Upper lobe of left lung (tissue), 6 donors: ENCODE data around the gene TTLL8. TPM values are rescaled to one million over a fixed set of nuclear protein-coding genes. Genes with fewer than 3 reads are reported as not detected.

Experiments
- ATAC-seq, 2 donors: fragments of 200-7000 bp; cut with Tn5 transposase; one replicate each; pipeline ENCODE4 v1.9.1; 2022; ENCODE audit warnings: mild to moderate bottlenecking in 2 of 2, moderate library complexity in 2 of 2; ENCODE audit not compliant: low FRiP score in 2 of 2
- DNase-seq, 2 donors: peaks; one replicate each; pipeline ENCODE4 v3.0.0-alpha.2; 2019 to 2020
- H3K27ac ChIP-seq, 4 donors: fragments of 200-600 bp; sonication (generic); one replicate each; pipeline ENCODE4 v1.5.1; 2016 to 2019
- H3K27me3 ChIP-seq, 4 donors: fragments of 200-600 bp; sonication (generic); one replicate each; pipeline ENCODE4 v1.5.1; 2017 to 2019
- H3K36me3 ChIP-seq, 4 donors: fragments of 200-600 bp; sonication (generic); one replicate each; pipeline ENCODE4 v1.5.1; 2016 to 2019
- H3K4me1 ChIP-seq, 4 donors: fragments of 200-600 bp; sonication (generic); one replicate each; pipeline ENCODE4 v1.5.1; 2018 to 2019
- H3K4me3 ChIP-seq, 4 donors: fragments of 200-600 bp; sonication (generic); one replicate each; pipeline ENCODE4 v1.5.1; 2017 to 2019; ENCODE audit warnings: mild to moderate bottlenecking in 2 of 4, moderate library complexity in 1 of 4
- H3K9me3 ChIP-seq, 4 donors: fragments of 200-600 bp; sonication (generic); one replicate each; pipeline ENCODE4 v1.5.1; 2018 to 2019
- CTCF ChIP-seq, 6 experiments: fragments of 450-650 bp in 4 of 6; fragments of 200-600 bp in 2 of 6; sonication (generic) in 2 of 6; IDR thresholded peaks; one replicate each; pipeline ENCODE4 v1.5.1; 2016 to 2019; ENCODE audit warnings: antibody characterized with exemption in 6 of 6
- EP300 ChIP-seq, 4 donors: sonication (generic); formaldehyde crosslinking; IDR thresholded peaks; one replicate each; pipeline ENCODE4 v1.5.1; 2017; ENCODE audit warnings: antibody characterized with exemption in 4 of 4, control low read depth in 2 of 4
- POLR2A ChIP-seq, 4 donors: fragments of 450-650 bp; IDR thresholded peaks; one replicate each; pipeline ENCODE4 v1.5.1; 2016 to 2017; ENCODE audit warnings: antibody characterized with exemption in 4 of 4, mild to moderate bottlenecking in 2 of 4
- POLR2AphosphoS5 ChIP-seq, 2 donors: sonication (generic); formaldehyde crosslinking; IDR thresholded peaks; one replicate each; pipeline ENCODE4 v1.5.1; 2017; ENCODE audit warnings: antibody characterized with exemption in 2 of 2
- WGBS, 2 donors: methylation state at CpG; one replicate each; pipeline ENCODE4 v1.1.5; 2017 to 2018; 5-methylcytosine and 5-hydroxymethylcytosine counted together
- total RNA-seq, 6 donors: library from RNA; depleted of rRNA in 4 of 6; stranded (reverse); fragments of >200 nt in 4 of 6; gene quantifications; one replicate each; pipeline versions ENCODE4 v1.1.0 to v1.2.1, GENCODE V29; 2016 to 2021
- donor health status: DM: no; HTN: no; CAD: no; lungs with moderate emphysema.
- donor health status: DM: no; HTN: yes; CAD: no; lungs with severe emphysema.

The TTLL8 gene
- total RNA-seq, 6 donors from 2014 or later = not detected

GRCh38 chr22:50081426-50082196 lies 23.5 kb upstream of the TTLL8 start:
- Histone ChIP-seq H3K4me1 (peaks cover 0 to 10% (median 0%) of the 10 kb centered on the region in 4 donors), H3K36me3 (no peaks in the 10 kb centered on the region), H3K27me3 (no peaks in the 10 kb centered on the region), H3K27ac (no peak overlapping the region), H3K9me3 (no peaks in the 10 kb centered on the region), H3K4me3 (no peak overlapping the region)
- no peak for ATAC-seq
- TF ChIP-seq POLR2A (IDR thresholded peaks at IDR 0.05) (no peak), EP300 (IDR thresholded peaks at IDR 0.05) (no peak), CTCF (IDR thresholded peaks at IDR 0.05) (no peak), POLR2AphosphoS5 (IDR thresholded peaks at IDR 0.05) (no peak)
- peak in 1 of 2 donors; percentile 65 for DNase-seq
- WGBS, 2 donors = 89% methylated on average over 20 to 23 of the region's 27 CpGs

GRCh38 chr22:50080077-50080465 lies 22.0 kb upstream of the TTLL8 start:
- Histone ChIP-seq H3K27ac (no peak overlapping the region), H3K27me3 (no peaks in the 10 kb centered on the region), H3K36me3 (no peaks in the 10 kb centered on the region), H3K4me1 (peaks cover 0 to 10% (median 0%) of the 10 kb centered on the region in 4 donors), H3K9me3 (no peaks in the 10 kb centered on the region), H3K4me3 (no peak overlapping the region)
- WGBS, 2 donors = 81 to 83% methylated on average over 12 to 13 of the region's 13 CpGs
- ATAC-seq (no peak), DNase-seq (no peak)
- TF ChIP-seq CTCF (IDR thresholded peaks at IDR 0.05) (no peak), POLR2AphosphoS5 (IDR thresholded peaks at IDR 0.05) (no peak), POLR2A (IDR thresholded peaks at IDR 0.05) (no peak), EP300 (IDR thresholded peaks at IDR 0.05) (no peak)

- DNase-seq (no peak), ATAC-seq (no peak)
- no peaks in the 10 kb centered on the region for H3K4me1 ChIP-seq
- no peak for TF ChIP-seq EP300 (IDR thresholded peaks at IDR 0.05)
- no peak for TF ChIP-seq POLR2AphosphoS5 (IDR thresholded peaks at IDR 0.05)
- no peak for TF ChIP-seq CTCF (IDR thresholded peaks at IDR 0.05)
- no peak for TF ChIP-seq POLR2A (IDR thresholded peaks at IDR 0.05)
- H3K27me3 ChIP-seq = no peaks in the 10 kb centered on the region
- H3K9me3 ChIP-seq = no peaks in the 10 kb centered on the region
- no peaks in the 10 kb centered on the region for H3K36me3 ChIP-seq
- 81 to 82% methylated on average over 9 of the region's 9 CpGs for WGBS, 2 donors
- H3K27ac ChIP-seq = peak overlapping the region in 1 of 4 donors; percentile 67
- no peak overlapping the region for H3K4me3 ChIP-seq
Observed at GRCh38 chr22:50078761-50079160, 20.7 kb upstream of the TTLL8 start.

GRCh38 chr22:50078246-50078645 lies 20.1 kb upstream of the TTLL8 start:
- Histone ChIP-seq H3K36me3 (no peaks in the 10 kb centered on the region), H3K27me3 (no peaks in the 10 kb centered on the region), H3K27ac (no peak overlapping the region), H3K4me1 (no peaks in the 10 kb centered on the region), H3K4me3 (no peak overlapping the region), H3K9me3 (no peaks in the 10 kb centered on the region)
- TF ChIP-seq CTCF (IDR thresholded peaks at IDR 0.05) (no peak), EP300 (IDR thresholded peaks at IDR 0.05) (no peak), POLR2A (IDR thresholded peaks at IDR 0.05) (no peak), POLR2AphosphoS5 (IDR thresholded peaks at IDR 0.05) (no peak)
- no peak for DNase-seq
- ATAC-seq = no peak
- 96% methylated on average over 13 of the region's 13 CpGs for WGBS, 2 donors
